Smooth muscle cell (in vitro differentiated cells): ENCODE measurements around the gene ZMYND15. TPM values are rescaled to one million over a fixed set of nuclear protein-coding genes. Genes with fewer than 3 reads are reported as not detected.

Experiments used
- DNase-seq: peaks from one replicate; lab custom pipeline; 2025; ENCODE audit not compliant: unreplicated experiment; lab: John Stamatoyannopoulos, UW
- H2AFZ ChIP-seq: fragments of 200-600 bp; sonication (generic); 2 replicates; pipeline ENCODE4 v1.6.0; 2016; ENCODE audit warnings: antibody characterized with exemption, low read depth, mild to moderate bottlenecking
- H3F3A ChIP-seq: fragments of 200-600 bp; sonication (generic); 2 replicates; pipeline ENCODE4 v1.6.0; 2017; ENCODE audit warnings: antibody characterized with exemption, low read depth
- H3K27ac ChIP-seq: fragments of 200-600 bp; sonication (generic); 2 replicates; pipeline ENCODE4 v1.5.1; 2016; ENCODE audit warnings: low read depth, mild to moderate bottlenecking
- H3K27me3 ChIP-seq: fragments of 200-600 bp; sonication (generic); 2 replicates; pipeline ENCODE4 v1.6.1; 2016; ENCODE audit warnings: low read depth, mild to moderate bottlenecking
- H3K36me3 ChIP-seq: fragments of 200-600 bp; sonication (generic); 2 replicates; pipeline ENCODE4 v1.5.1; 2016; ENCODE audit warnings: low read depth
- H3K4me1 ChIP-seq: fragments of 200-600 bp; sonication (generic); 2 replicates; pipeline ENCODE4 v1.5.1; 2016; ENCODE audit warnings: low read depth
- H3K4me2 ChIP-seq: fragments of 200-600 bp; sonication (generic); 2 replicates; pipeline ENCODE4 v1.6.0; 2016; ENCODE audit warnings: mild to moderate bottlenecking
- H3K4me3 ChIP-seq: fragments of 200-600 bp; sonication (generic); 2 replicates; pipeline ENCODE4 v1.5.1; 2016; ENCODE audit warnings: mild to moderate bottlenecking
- H3K79me2 ChIP-seq: fragments of 200-600 bp; sonication (generic); 2 replicates; pipeline ENCODE4 v1.6.0; 2016; ENCODE audit warnings: low read depth, mild to moderate bottlenecking
- H3K9ac ChIP-seq: fragments of 200-600 bp; sonication (generic); 2 replicates; pipeline ENCODE4 v1.6.0; 2016; ENCODE audit warnings: low read depth
- H3K9me3 ChIP-seq: fragments of 200-600 bp; sonication (generic); replicated peaks from 2 replicates; pipeline ENCODE4 v1.5.1; 2016; ENCODE audit warnings: low read depth
- H4K20me1 ChIP-seq: fragments of 200-600 bp; sonication (generic); 2 replicates; pipeline ENCODE4 v1.6.0; 2016; ENCODE audit warnings: low read depth
- WGBS: methylation state at CpG from one replicate; pipeline ENCODE4 v1.1.7; 2016; ENCODE audit warnings: low lambda C conversion rate; 5-methylcytosine and 5-hydroxymethylcytosine counted together
- polyA plus RNA-seq: library from polyadenylated mRNA; unstranded; fragments of >200 nt; fragmentation: Nextera tagmentation; extraction: Ambion mirVana; gene quantifications from 2 replicates; pipeline ENCODE4 v1.2.1, GENCODE V29; 2016
- total RNA-seq: library from RNA; depleted of rRNA; stranded (reverse); fragments of >200 nt; gene quantifications from 2 replicates; pipeline ENCODE4 v1.2.3, GENCODE V29; 2014
- TF ChIP-seq, protein P1 (sequence below): fragments of 200-600 bp; sonication (generic); IDR thresholded peaks from 2 replicates; pipeline ENCODE4 v1.5.1; 2017; ENCODE audit warnings: borderline replicate concordance, mild to moderate bottlenecking, antibody characterized with exemption; ENCODE audit not compliant: insufficient read depth, poor library complexity, severe bottlenecking

Gene ZMYND15
- total and polyA plus RNA-seq, 2 experiments from 2014 or later, result not detected

DNA sequence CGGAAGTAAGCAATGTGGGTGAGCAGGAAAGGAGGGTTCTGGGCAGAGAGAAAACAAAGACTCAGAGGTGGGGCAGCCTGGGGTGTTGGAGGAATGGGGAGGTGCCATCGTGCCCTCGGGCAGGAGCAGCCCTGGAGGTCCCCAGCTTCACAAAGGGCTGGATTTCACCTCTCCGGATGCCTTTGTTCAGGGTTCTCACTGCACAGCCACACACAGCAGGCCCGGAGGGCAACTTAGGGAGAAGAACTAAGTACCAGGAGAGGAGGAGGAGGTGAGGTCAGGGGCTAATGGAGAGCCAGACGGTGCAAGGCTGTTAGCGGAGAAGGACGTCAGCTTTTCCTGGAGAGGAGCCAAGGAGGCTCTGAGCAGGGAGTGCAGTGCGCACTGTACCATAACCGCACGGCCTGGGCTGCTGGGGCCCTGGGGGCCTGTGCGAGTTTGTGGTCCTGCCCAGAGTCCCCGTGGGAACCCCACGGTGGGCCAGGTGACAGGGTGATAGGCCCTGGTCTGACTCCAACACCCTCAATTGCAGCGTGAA lies 19.9 kb upstream of the ZMYND15 start:
- no peaks in the 10 kb centered on the region for H4K20me1 ChIP-seq
- no peak overlapping the region for H3K9ac ChIP-seq
- no peak overlapping the region for H3K27ac ChIP-seq
- no peaks in the 10 kb centered on the region for H3K27me3 ChIP-seq
- TF ChIP-seq, protein P1, sequence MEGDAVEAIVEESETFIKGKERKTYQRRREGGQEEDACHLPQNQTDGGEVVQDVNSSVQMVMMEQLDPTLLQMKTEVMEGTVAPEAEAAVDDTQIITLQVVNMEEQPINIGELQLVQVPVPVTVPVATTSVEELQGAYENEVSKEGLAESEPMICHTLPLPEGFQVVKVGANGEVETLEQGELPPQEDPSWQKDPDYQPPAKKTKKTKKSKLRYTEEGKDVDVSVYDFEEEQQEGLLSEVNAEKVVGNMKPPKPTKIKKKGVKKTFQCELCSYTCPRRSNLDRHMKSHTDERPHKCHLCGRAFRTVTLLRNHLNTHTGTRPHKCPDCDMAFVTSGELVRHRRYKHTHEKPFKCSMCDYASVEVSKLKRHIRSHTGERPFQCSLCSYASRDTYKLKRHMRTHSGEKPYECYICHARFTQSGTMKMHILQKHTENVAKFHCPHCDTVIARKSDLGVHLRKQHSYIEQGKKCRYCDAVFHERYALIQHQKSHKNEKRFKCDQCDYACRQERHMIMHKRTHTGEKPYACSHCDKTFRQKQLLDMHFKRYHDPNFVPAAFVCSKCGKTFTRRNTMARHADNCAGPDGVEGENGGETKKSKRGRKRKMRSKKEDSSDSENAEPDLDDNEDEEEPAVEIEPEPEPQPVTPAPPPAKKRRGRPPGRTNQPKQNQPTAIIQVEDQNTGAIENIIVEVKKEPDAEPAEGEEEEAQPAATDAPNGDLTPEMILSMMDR, result no peak
- no peaks in the 10 kb centered on the region for H3K79me2 ChIP-seq
- H3K36me3 ChIP-seq, result no peaks in the 10 kb centered on the region
- DNase-seq, result no peak
- H2AFZ ChIP-seq, result no peak overlapping the region
- H3F3A ChIP-seq, result no peaks in the 10 kb centered on the region
- no peak overlapping the region for H3K4me2 ChIP-seq
- 95% methylated on average over 15 of the region's 15 CpGs for WGBS
- no peaks in the 10 kb centered on the region for H3K9me3 ChIP-seq
- no peaks in the 10 kb centered on the region for H3K4me1 ChIP-seq
- no peak overlapping the region for H3K4me3 ChIP-seq

DNA sequence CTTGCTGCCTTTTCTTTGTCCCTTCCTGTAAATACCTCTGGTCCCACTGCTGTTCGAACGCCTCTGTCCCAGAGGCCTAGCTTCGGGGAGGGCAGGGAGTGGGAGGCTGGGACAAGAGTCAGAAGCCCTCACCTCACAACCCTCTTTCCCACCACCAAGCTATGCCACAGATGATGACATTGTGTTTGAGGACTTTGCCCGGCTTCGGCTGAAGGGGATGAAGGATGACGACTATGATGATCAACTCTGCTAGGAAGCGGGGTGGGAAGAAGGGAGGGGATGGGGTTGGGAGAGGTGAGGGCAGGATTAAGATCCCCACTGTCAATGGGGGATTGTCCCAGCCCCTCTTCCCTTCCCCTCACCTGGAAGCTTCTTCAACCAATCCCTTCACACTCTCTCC lies 18.8 kb upstream of the ZMYND15 start:
- Histone ChIP-seq H3K4me2 (no peak overlapping the region), H3K79me2 (no peaks in the 10 kb centered on the region), H2AFZ (no peak overlapping the region), H3K4me1 (no peaks in the 10 kb centered on the region), H3F3A (no peaks in the 10 kb centered on the region), H3K9me3 (no peaks in the 10 kb centered on the region), H3K9ac (no peak overlapping the region), H3K4me3 (no peak overlapping the region), H3K27ac (no peak overlapping the region), H3K36me3 (no peaks in the 10 kb centered on the region), H4K20me1 (no peaks in the 10 kb centered on the region), H3K27me3 (no peaks in the 10 kb centered on the region)
- 89% methylated on average over 7 of the region's 7 CpGs for WGBS
- DNase-seq, result no peak
- TF ChIP-seq, protein P1, result no peak

DNA sequence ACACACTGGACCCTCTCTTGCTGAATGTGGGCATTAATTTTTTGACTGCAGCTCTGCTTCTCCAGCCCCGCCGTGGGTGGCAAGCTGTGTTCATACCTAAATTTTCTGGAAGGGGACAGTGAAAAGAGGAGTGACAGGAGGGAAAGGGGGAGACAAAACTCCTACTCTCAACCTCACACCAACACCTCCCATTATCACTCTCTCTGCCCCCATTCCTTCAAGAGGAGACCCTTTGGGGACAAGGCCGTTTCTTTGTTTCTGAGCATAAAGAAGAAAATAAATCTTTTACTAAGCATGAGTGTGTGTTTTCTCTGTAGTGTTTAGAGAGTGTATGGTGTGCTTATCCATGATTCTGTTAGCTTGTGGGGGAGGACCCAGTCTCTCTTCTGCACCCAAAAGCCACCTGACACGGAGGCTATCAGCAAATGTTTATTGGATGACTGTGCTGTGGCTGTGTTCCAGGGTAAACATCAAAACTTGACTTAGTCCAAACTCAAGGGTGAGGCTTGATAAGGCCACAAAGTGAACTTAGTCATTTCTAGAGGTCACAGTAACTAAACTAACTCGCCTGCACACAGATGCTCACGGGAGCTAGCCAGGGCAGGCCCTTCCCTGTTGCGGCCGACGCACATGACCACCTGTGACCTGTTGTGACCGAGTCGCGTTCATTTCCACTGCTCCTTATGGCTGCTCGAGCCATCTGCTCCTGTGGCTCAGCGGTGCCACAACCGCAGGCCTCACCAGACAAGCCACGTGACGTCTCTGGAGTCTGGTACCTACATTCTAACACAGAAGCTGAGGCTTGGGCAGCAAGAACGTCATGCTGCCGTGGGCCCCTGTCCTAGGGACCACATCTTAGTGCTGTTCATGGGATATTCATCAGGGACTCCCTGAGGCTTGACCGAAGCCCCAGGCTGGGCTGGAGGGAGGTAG lies 18.2 kb upstream of the ZMYND15 start:
- DNase-seq, result no peak
- H3K4me1 ChIP-seq, result no peaks in the 10 kb centered on the region
- H3K4me2 ChIP-seq, result no peak overlapping the region
- WGBS, result 93% methylated on average over 20 of the region's 20 CpGs
- no peak overlapping the region for H2AFZ ChIP-seq
- no peaks in the 10 kb centered on the region for H4K20me1 ChIP-seq
- H3F3A ChIP-seq, result no peaks in the 10 kb centered on the region
- H3K36me3 ChIP-seq, result no peaks in the 10 kb centered on the region
- H3K27ac ChIP-seq, result no peak overlapping the region
- no peak overlapping the region for H3K4me3 ChIP-seq
- no peaks in the 10 kb centered on the region for H3K79me2 ChIP-seq
- H3K9me3 ChIP-seq, result no peaks in the 10 kb centered on the region
- H3K27me3 ChIP-seq, result no peaks in the 10 kb centered on the region
- TF ChIP-seq, protein P1, result no peak
- no peak overlapping the region for H3K9ac ChIP-seq
